KOPT-K1 (cell line): Measurements from ENCODE around the gene MANEAL.

ENCODE experiments used
- H3K27ac ChIP-seq: fragments of 200-600 bp; sonication (generic); 2 replicates; pipeline ENCODE4 v1.5.1; 2016; ENCODE audit warnings: antibody characterized with exemption, mild to moderate bottlenecking, low read depth, low read length; ENCODE audit not compliant: poor library complexity, severe bottlenecking
- H3K36me3 ChIP-seq: fragments of 200-600 bp; sonication (generic); 2 replicates; pipeline ENCODE4 v1.5.1; 2017; ENCODE audit warnings: antibody characterized with exemption, mild to moderate bottlenecking, low read length, moderate library complexity; ENCODE audit not compliant: insufficient read depth
- H3K9me3 ChIP-seq: fragments of 200-600 bp; sonication (generic); 2 replicates; pipeline ENCODE4 v1.5.1; 2017; ENCODE audit warnings: antibody characterized with exemption, low read length, mild to moderate bottlenecking; ENCODE audit not compliant: insufficient read depth, poor library complexity, severe bottlenecking

Gene MANEAL

GRCh38 chr1:37839676-37840075, 46.0 kb downstream of the MANEAL start:
- H3K9me3 ChIP-seq, result no peaks in the 10 kb centered on the region
- H3K36me3 ChIP-seq, result peaks cover 66% of the 10 kb centered on the region
- H3K27ac ChIP-seq, result no peak overlapping the region

GRCh38 chr1:37840711-37841110, 47.1 kb downstream of the MANEAL start:
- no peak overlapping the region for H3K27ac ChIP-seq
- H3K9me3 ChIP-seq, result no peaks in the 10 kb centered on the region
- peaks cover 60% of the 10 kb centered on the region for H3K36me3 ChIP-seq

DNA sequence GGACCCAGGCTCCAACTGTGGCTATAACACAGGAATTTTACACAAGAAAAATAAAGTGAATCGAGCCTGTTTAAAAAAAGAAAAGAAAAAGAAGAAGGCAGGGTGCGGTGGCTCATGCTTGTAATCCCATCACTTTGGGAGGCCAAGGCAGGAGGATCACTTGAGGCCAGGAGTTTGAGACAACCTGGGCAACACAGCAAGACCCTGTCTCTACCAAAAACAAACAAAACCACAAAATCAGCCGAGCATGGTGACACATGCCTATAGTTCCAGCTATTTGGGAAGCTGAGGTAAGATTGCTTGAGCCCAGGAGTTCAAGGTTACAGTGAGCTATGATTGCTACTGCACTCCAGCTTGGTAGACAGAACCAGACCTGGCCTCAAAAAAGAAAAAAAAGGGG, 48.0 kb downstream of the MANEAL start:
- Histone ChIP-seq H3K36me3 (peaks cover 53% of the 10 kb centered on the region), H3K9me3 (no peaks in the 10 kb centered on the region), H3K27ac (no peak overlapping the region)

- Histone ChIP-seq H3K9me3 (no peaks in the 10 kb centered on the region), H3K27ac (no peak overlapping the region), H3K36me3 (peaks cover 40% of the 10 kb centered on the region)
These were observed 50.9 kb downstream of the MANEAL start for GRCh38 chr1:37844536-37844935.

DNA sequence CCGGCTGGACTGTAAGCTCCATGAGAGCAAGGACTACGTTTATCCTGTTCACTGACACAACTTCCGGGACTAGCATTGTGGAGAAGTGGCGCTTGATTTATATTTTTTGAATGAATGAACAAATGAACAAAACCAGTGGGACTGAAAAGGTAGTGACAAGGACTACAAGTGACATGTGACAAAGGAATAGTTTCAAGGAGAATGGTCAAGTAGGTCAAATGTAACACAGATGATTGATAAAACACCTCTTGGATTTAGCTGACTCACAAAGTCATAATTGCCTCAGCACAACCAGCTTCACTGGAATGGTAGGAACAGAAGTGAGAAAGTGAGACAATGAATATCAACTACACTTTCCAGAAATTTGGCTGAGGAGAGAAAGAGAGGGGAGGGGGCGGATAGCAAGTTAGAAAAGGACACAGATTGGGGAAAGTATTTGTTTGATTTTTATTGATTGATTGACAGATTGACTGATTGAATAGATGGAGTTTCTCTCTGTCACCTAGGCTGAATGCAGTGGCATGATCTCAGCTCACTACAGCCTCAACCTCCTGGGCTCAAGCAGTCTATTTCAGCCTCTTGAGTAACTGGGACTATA, 51.5 kb downstream of the MANEAL start:
- H3K36me3 ChIP-seq, result peaks cover 34% of the 10 kb centered on the region
- no peak overlapping the region for H3K27ac ChIP-seq
- H3K9me3 ChIP-seq, result no peaks in the 10 kb centered on the region

DNA sequence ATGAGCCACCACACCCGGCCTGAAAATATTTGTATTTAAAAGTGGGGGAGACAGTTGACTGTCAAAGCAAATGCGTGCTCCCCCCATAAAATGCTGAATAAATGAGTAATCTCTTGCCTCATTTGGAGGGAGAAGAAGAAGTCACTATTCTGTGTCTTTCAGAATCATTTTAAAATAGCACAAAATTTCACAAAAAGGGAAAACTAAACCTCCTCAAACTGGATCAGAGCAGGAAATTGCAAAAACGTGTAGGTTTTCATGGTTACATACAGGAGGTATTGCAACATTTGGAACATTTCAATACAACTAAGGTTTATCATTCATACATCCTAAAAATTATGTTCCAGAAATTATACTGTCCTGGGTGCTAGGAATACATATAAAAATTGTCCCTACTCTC, 52.1 kb downstream of the MANEAL start:
- Histone ChIP-seq H3K27ac (no peak overlapping the region), H3K9me3 (no peaks in the 10 kb centered on the region), H3K36me3 (peaks cover 36% of the 10 kb centered on the region)

DNA sequence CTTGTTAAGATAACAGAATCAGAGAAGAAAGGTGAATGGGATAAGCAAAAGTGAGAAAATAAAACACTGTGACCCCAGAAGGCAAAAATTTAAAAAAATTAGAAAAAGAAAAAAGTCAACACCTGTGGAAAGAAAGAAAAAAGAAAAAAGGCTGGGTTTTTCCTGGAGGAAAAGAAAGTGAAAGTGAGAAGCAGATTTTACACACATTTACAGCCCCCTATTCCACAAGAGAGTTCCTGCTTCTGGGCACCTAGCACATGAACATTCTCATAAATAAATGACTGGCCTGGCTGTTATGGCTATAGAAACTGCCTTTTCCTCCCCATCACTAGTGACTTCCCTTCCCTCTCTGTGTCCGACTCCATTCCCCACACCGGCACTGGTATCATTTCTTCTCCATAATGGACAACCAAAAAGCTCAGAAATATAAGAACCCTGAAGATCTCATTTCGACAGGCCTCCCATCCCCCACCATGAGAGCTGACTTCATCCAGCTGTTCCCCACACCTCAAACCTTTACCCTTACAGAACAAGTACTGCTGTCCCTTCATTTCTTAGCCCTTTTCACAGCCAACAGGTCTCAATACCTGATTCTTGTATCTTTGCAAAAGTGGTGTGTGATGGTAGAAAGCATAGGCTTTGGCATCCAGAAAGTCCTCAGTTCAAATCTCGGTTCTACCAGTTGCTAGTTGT, 53.1 kb downstream of the MANEAL start:
- Histone ChIP-seq H3K27ac (peak overlapping the region; percentile 23), H3K9me3 (no peaks in the 10 kb centered on the region), H3K36me3 (peaks cover 31% of the 10 kb centered on the region)

GRCh38 chr1:37849480-37849879, 55.8 kb downstream of the MANEAL start:
- Histone ChIP-seq H3K36me3 (peaks cover 44% of the 10 kb centered on the region), H3K27ac (no peak overlapping the region), H3K9me3 (no peaks in the 10 kb centered on the region)

- peaks cover 49% of the 10 kb centered on the region for H3K36me3 ChIP-seq
- no peak overlapping the region for H3K27ac ChIP-seq
- no peaks in the 10 kb centered on the region for H3K9me3 ChIP-seq
These were observed 56.8 kb downstream of the MANEAL start for GRCh38 chr1:37850352-37850955.
